SH-SY5Y (cell line): ENCODE measurements around the gene ALKBH4.

Source experiments
- GATA2 ChIP-seq: IDR thresholded peaks from 2 replicates; pipeline ENCODE4 v1.6.1; 2011; ENCODE audit warnings: mild to moderate bottlenecking, low read depth, low read length
- GATA3 ChIP-seq: IDR thresholded peaks from 2 replicates; pipeline ENCODE4 v1.6.1; 2011; ENCODE audit warnings: low read depth, mild to moderate bottlenecking, low read length, moderate library complexity

- TF ChIP-seq GATA3 = no peak
- TF ChIP-seq GATA2 = no peak
These were observed 42.9 kb downstream of the ALKBH4 start for GRCh38 chr7:102421706-102422240.
